ENCODE measurements around the gene BMPR1A. TPM values are rescaled to one million over a fixed set of nuclear protein-coding genes. Genes with fewer than 3 reads are reported as not detected.

Gene BMPR1A
- total and polyA plus RNA-seq, 2 of the 4 experiments (the other 2 are of a cell fraction): 15.9 to 93.7 TPM

DNA sequence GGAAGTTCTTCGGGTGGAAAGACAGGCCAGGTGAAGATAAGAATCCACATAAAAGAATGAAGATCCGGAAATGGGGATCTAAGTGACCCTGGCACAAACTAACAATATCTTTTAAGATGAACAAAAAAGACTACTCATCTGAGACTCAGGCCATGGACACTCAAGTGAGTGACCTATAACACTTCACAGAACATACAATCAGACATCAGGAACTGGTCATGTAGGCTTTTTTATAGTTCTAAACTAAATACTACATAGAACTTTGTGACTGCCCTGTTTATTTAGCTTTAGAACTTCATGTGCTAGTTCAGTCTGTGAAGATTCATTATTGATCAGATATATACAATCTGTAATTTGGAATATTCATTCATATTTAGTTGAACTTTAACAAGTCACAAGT, 148.2 kb downstream of the BMPR1A start:
- ChIA-PET POLR2A (ENCODE audit: unreplicated experiment) (no interaction called here), CTCF (no interaction called here)
- Histone ChIP-seq H2BK20ac (ENCODE audit: low read depth, low read length) (no peak overlapping the region), H4K20me1 (ENCODE audit: insufficient read depth, low read length) (no peaks in the 10 kb centered on the region), H3K9me3 (ENCODE audit: control insufficient read depth, insufficient read depth, low read length) (0 out of 2 replicates have a peak, but pooled peaks cover 2% of the 10 kb centered on the region), H3K18ac (ENCODE audit: low read depth, low read length) (no peak overlapping the region), H3K79me1 (ENCODE audit: low read depth in 1 of 2, low read length in 2 of 2) (peaks cover 6 to 16% of the 10 kb centered on the region in 2 experiments; a peak in 3 of 4 replicates), H4K5ac (ENCODE audit: low read depth, low read length) (no peak overlapping the region), H3K9me1 (ENCODE audit: insufficient read depth, low read length) (0 out of 2 replicates have a peak, but pooled peaks cover 8% of the 10 kb centered on the region), H2BK15ac (ENCODE audit: low read depth, low read length) (no peak overlapping the region), H4K91ac (ENCODE audit: insufficient read depth, low read depth, low read length) (no peak overlapping the region), H3K9ac (ENCODE audit: low read depth, low read length) (no peak overlapping the region), H2BK5ac (ENCODE audit: low read depth, low read length, poor library complexity, severe bottlenecking) (no peak overlapping the region), H3K27ac (ENCODE audit: insufficient read depth, low read length) (no peak overlapping the region), H2BK120ac (ENCODE audit: low read depth, low read length) (no peak overlapping the region), H3K14ac (replicated peaks; ENCODE audit: low read depth, low read length) (no peak overlapping the region), H2AK5ac (ENCODE audit: low read depth, low read length) (no peak overlapping the region), H3K36me3 (ENCODE audit: control insufficient read depth, insufficient read depth, low read length) (peaks cover 22% of the 10 kb centered on the region), H2AFZ (replicated peaks; ENCODE audit: low read length, poor library complexity) (no peak overlapping the region), H4K8ac (ENCODE audit: low read depth in 2 of 2, low read length in 2 of 2) (no peak overlapping the region), H3K27me3 (ENCODE audit: control insufficient read depth, insufficient read depth, low read length) (no peaks in the 10 kb centered on the region), H3K23ac (ENCODE audit: low read depth, low read length) (no peak overlapping the region), H3K4me2 (ENCODE audit: low read depth, low read length) (no peak overlapping the region), H3K4me1 (ENCODE audit: control insufficient read depth, insufficient read depth, low read length) (peaks cover 2% of the 10 kb centered on the region), H3K4me3 (ENCODE audit: insufficient read depth, low read depth, low read length) (no peak overlapping the region), H2AK9ac (replicated peaks; ENCODE audit: low read depth, low read length, poor library complexity) (no peak overlapping the region), H3K4ac (ENCODE audit: low read depth, low read length) (no peak overlapping the region), H3K56ac (ENCODE audit: extremely low read depth, insufficient read depth, low read length) (no peak overlapping the region)
- TF ChIP-seq, protein P1, sequence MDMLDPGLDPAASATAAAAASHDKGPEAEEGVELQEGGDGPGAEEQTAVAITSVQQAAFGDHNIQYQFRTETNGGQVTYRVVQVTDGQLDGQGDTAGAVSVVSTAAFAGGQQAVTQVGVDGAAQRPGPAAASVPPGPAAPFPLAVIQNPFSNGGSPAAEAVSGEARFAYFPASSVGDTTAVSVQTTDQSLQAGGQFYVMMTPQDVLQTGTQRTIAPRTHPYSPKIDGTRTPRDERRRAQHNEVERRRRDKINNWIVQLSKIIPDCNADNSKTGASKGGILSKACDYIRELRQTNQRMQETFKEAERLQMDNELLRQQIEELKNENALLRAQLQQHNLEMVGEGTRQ (IDR thresholded peaks at IDR 0.05; ENCODE audit: low read depth, low read length): no peak
- TF ChIP-seq POLR2A (IDR thresholded peaks at IDR 0.05; ENCODE audit: low read depth, low read length): no peak
- TF ChIP-seq, protein P2, sequence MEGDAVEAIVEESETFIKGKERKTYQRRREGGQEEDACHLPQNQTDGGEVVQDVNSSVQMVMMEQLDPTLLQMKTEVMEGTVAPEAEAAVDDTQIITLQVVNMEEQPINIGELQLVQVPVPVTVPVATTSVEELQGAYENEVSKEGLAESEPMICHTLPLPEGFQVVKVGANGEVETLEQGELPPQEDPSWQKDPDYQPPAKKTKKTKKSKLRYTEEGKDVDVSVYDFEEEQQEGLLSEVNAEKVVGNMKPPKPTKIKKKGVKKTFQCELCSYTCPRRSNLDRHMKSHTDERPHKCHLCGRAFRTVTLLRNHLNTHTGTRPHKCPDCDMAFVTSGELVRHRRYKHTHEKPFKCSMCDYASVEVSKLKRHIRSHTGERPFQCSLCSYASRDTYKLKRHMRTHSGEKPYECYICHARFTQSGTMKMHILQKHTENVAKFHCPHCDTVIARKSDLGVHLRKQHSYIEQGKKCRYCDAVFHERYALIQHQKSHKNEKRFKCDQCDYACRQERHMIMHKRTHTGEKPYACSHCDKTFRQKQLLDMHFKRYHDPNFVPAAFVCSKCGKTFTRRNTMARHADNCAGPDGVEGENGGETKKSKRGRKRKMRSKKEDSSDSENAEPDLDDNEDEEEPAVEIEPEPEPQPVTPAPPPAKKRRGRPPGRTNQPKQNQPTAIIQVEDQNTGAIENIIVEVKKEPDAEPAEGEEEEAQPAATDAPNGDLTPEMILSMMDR (conservative IDR thresholded peaks at IDR 0.05; ENCODE audit: low read depth, low read length): no peak
- no peak for TF ChIP-seq RFX5 (IDR thresholded peaks at IDR 0.05; ENCODE audit: low read depth, low read length)
- TF ChIP-seq NFE2L2 (IDR thresholded peaks at IDR 0.05; ENCODE audit: low read depth, low read length): no peak
- no peak for TF ChIP-seq SMC3 (IDR thresholded peaks at IDR 0.05; ENCODE audit: low read depth, low read length)
- no peak for TF ChIP-seq CHD1 (IDR thresholded peaks at IDR 0.05; ENCODE audit: low read depth, low read length)
- no peak for TF ChIP-seq MXI1 (IDR thresholded peaks at IDR 0.05; ENCODE audit: borderline replicate concordance, low read depth, low read length)
- TF ChIP-seq, protein P3, sequence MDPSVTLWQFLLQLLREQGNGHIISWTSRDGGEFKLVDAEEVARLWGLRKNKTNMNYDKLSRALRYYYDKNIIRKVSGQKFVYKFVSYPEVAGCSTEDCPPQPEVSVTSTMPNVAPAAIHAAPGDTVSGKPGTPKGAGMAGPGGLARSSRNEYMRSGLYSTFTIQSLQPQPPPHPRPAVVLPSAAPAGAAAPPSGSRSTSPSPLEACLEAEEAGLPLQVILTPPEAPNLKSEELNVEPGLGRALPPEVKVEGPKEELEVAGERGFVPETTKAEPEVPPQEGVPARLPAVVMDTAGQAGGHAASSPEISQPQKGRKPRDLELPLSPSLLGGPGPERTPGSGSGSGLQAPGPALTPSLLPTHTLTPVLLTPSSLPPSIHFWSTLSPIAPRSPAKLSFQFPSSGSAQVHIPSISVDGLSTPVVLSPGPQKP (IDR thresholded peaks at IDR 0.05; ENCODE audit: borderline replicate concordance, low read depth, low read length): no peak
- intact Hi-C loops (cut with micrococcal nuclease) (no loop called here), dilution Hi-C loops (cut with HindIII; ENCODE audit: low sequenced_read_pairs, unreplicated experiment) (no loop called here), in situ Hi-C loops (cut with MboI; ENCODE audit: low sequenced_read_pairs) (loop anchor here (10.0 kb wide), 1 partner anchor 500 kb away; no protein-coding TSS in a partner anchor)
- DNase-seq: no peak
- 100% methylated on average over 1 of the region's 2 CpGs; no CpG with 5 or more reads in 1 of the 2 experiments for WGBS, 2 experiments (ENCODE audit: extremely low coverage in 2 of 2, insufficient read length in 1 of 2)
- no TSS peak for BruUV-seq (replicated peaks)
- ATAC-seq (ENCODE audit: low read depth): no peak
